H1 (cell line): ENCODE measurements around the gene SEMA3D. TPM values are rescaled to one million over a fixed set of nuclear protein-coding genes. Genes with fewer than 3 reads are reported as not detected.
"Not testable (repeated sequence)": the region's sequence is repeated elsewhere in the genome, so short reads cannot be mapped to it uniquely, and the experiment has no call there.

ENCODE experiments used
- CTCF ChIA-PET: fragments of 300-600 bp; sonication (Branson Sonifier 250); formaldehyde crosslinking; loops from one replicate; lab custom pipeline; 2021; ENCODE audit not compliant: partially characterized antibody; lab: Charles Lee
- POLR2A ChIA-PET: fragments of 300-600 bp; sonication (Branson Sonifier 250); formaldehyde crosslinking; loops from one replicate; lab custom pipeline; 2021; ENCODE audit warnings: inconsistent platforms; ENCODE audit not compliant: partially characterized antibody; lab: Charles Lee
- DNase-seq, 2 experiments: peaks; one replicate each; pipeline versions ENCODE4 v3.0.0 to v3.0.0-alpha.2; 2010 to 2022; ENCODE audit warnings: low spot score in 2 of 2, low read depth in 1 of 2, mixed read lengths in 1 of 2
- FAIRE-seq: peaks from 2 replicates; lab custom pipeline; 2011; peaks lifted over from hg19 to GRCh38; lab: Jason Lieb, UNC
- H2AFZ ChIP-seq: 2 replicates; pipeline ENCODE4 v1.8.1; 2012; ENCODE audit warnings: low read length, inconsistent platforms
- H2AK5ac ChIP-seq: 2 replicates; pipeline ENCODE4 v1.6.1; 2013; ENCODE audit warnings: low read depth, low read length
- H2BK120ac ChIP-seq: replicated peaks from 2 replicates; pipeline ENCODE3; 2013; ENCODE audit warnings: low read depth, low read length, inconsistent platforms
- H2BK12ac ChIP-seq: 2 replicates; pipeline ENCODE4 v1.6.1; 2013; ENCODE audit warnings: low read depth, low read length
- H2BK15ac ChIP-seq: 2 replicates; pipeline ENCODE4 v1.6.1; 2013; ENCODE audit warnings: low read length
- H2BK20ac ChIP-seq: 2 replicates; pipeline ENCODE4 v1.6.1; 2013; ENCODE audit warnings: low read length
- H2BK5ac ChIP-seq: 2 replicates; pipeline ENCODE4 v1.6.1; 2013; ENCODE audit warnings: low read depth, low read length
- H3K14ac ChIP-seq: 2 replicates; pipeline ENCODE4 v1.6.1; 2013; ENCODE audit warnings: inconsistent platforms; ENCODE audit not compliant: insufficient read length
- H3K18ac ChIP-seq: 2 replicates; pipeline ENCODE4 v1.6.1; 2013; ENCODE audit warnings: low read length; ENCODE audit errors: extremely low read depth
- H3K23ac ChIP-seq: 2 replicates; pipeline ENCODE4 v1.6.1; 2013; ENCODE audit warnings: inconsistent platforms; ENCODE audit not compliant: insufficient read length
- H3K23me2 ChIP-seq: 2 replicates; pipeline ENCODE4 v1.6.1; 2013; ENCODE audit warnings: low read depth, low read length
- H3K27ac ChIP-seq: 2 replicates; pipeline ENCODE4 v1.6.1; 2011; ENCODE audit warnings: low read depth, low read length, inconsistent platforms
- H3K27me3 ChIP-seq, 4 experiments: replicated peaks in 1 of 4; 1 replicate in 1 of 4; 2 replicates in 3 of 4; pipeline versions ENCODE4 v1.6.1 to v1.8.1; 2011 to 2013; ENCODE audit warnings: low read length in 3 of 4, mild to moderate bottlenecking in 3 of 4, inconsistent platforms in 2 of 4, mixed read lengths in 2 of 4, moderate library complexity in 1 of 4; ENCODE audit not compliant: control insufficient read depth in 3 of 4, insufficient read depth in 3 of 4; ENCODE audit errors: extremely low read depth in 1 of 4
- H3K36me3 ChIP-seq, 4 experiments: 2 replicates each; pipeline versions ENCODE4 v1.6.1 to v1.8.1; 2011 to 2013; ENCODE audit warnings: mild to moderate bottlenecking in 4 of 4, low read length in 3 of 4, moderate library complexity in 2 of 4, control low read depth in 1 of 4, inconsistent platforms in 1 of 4; ENCODE audit not compliant: insufficient read depth in 4 of 4, control insufficient read depth in 2 of 4
- H3K4ac ChIP-seq: replicated peaks from 2 replicates; pipeline ENCODE3; 2013; ENCODE audit warnings: low read length, low read depth, mixed read lengths, inconsistent platforms; ENCODE audit not compliant: insufficient read length
- H3K4me1 ChIP-seq, 4 experiments: replicated peaks in 1 of 4; 1 replicate in 1 of 4; 2 replicates in 3 of 4; pipeline versions ENCODE4 v1.6.1 to v1.8.1; 2011 to 2013; ENCODE audit warnings: low read length in 3 of 4, inconsistent platforms in 2 of 4, mixed read lengths in 1 of 4; ENCODE audit not compliant: insufficient read depth in 4 of 4, control insufficient read depth in 3 of 4
- H3K4me2 ChIP-seq, 2 experiments: 2 replicates each; pipeline versions ENCODE4 v1.6.1 to v1.8.1; 2011 to 2013; ENCODE audit warnings: low read depth in 2 of 2, low read length in 2 of 2, control low read depth in 1 of 2, inconsistent platforms in 1 of 2, mild to moderate bottlenecking in 1 of 2; ENCODE audit not compliant: insufficient read depth in 1 of 2
- H3K4me3 ChIP-seq, 4 experiments: fragments of 200-600, 300-600 bp in 1 of 4; sonication (generic), shearing (Covaris generic), sonication (Bioruptor Twin) in 1 of 4; 2 replicates each; pipeline versions ENCODE4 v1.5.1 to v1.8.1; 2011 to 2016; ENCODE audit warnings: low read length in 4 of 4, low read depth in 3 of 4, control low read depth in 2 of 4, inconsistent platforms in 2 of 4, mild to moderate bottlenecking in 2 of 4, mixed read lengths in 1 of 4, moderate library complexity in 1 of 4; ENCODE audit not compliant: insufficient read depth in 2 of 4; ENCODE audit errors: extremely low read depth in 1 of 4
- H3K56ac ChIP-seq: replicated peaks from 2 replicates; pipeline ENCODE3; 2013; ENCODE audit warnings: low read depth, mild to moderate bottlenecking, mixed read lengths, low read length, inconsistent platforms; ENCODE audit not compliant: insufficient read length
- H3K79me1 ChIP-seq: 2 replicates; pipeline ENCODE4 v1.6.1; 2013; ENCODE audit warnings: low read depth, low read length, control low read depth
- H3K79me2 ChIP-seq, 2 experiments: 2 replicates each; pipeline versions ENCODE4 v1.6.1 to v1.8.1; 2012 to 2013; ENCODE audit warnings: low read length in 2 of 2, mild to moderate bottlenecking in 2 of 2, inconsistent platforms in 1 of 2; ENCODE audit not compliant: insufficient read depth in 2 of 2, control insufficient read depth in 1 of 2
- H3K9ac ChIP-seq, 4 experiments: replicated peaks in 1 of 4; 1 replicate in 1 of 4; 2 replicates in 3 of 4; pipeline versions ENCODE4 v1.6.1 to v1.8.1; 2011 to 2013; ENCODE audit warnings: low read depth in 3 of 4, low read length in 3 of 4, control low read depth in 2 of 4, mild to moderate bottlenecking in 2 of 4, moderate library complexity in 2 of 4, inconsistent platforms in 1 of 4; ENCODE audit errors: extremely low read depth in 1 of 4
- H3K9me3 ChIP-seq, 2 experiments: 2 replicates each; pipeline versions ENCODE4 v1.6.1 to v1.8.1; 2012 to 2013; ENCODE audit warnings: mild to moderate bottlenecking in 2 of 2, moderate library complexity in 2 of 2, control low read depth in 1 of 2, inconsistent platforms in 1 of 2, low read depth in 1 of 2, low read length in 1 of 2, mixed read lengths in 1 of 2; ENCODE audit not compliant: insufficient read depth in 2 of 2
- H4K20me1 ChIP-seq, 2 experiments: replicated peaks in 1 of 2; 2 replicates each; pipeline versions ENCODE3 to v1.8.1; 2011 to 2013; ENCODE audit warnings: inconsistent platforms in 2 of 2, low read length in 2 of 2, mild to moderate bottlenecking in 1 of 2; ENCODE audit not compliant: insufficient read depth in 2 of 2, control insufficient read depth in 1 of 2
- H4K5ac ChIP-seq: 2 replicates; pipeline ENCODE4 v1.6.1; 2013; ENCODE audit warnings: low read length, low read depth, mixed read lengths, inconsistent platforms; ENCODE audit not compliant: insufficient read length
- H4K8ac ChIP-seq: 2 replicates; pipeline ENCODE4 v1.8.0; 2013; ENCODE audit warnings: mild to moderate bottlenecking, moderate library complexity, low read length, inconsistent platforms; ENCODE audit not compliant: insufficient read depth; ENCODE audit errors: extremely low read depth
- H4K91ac ChIP-seq: replicated peaks from 2 replicates; pipeline ENCODE3; 2013; ENCODE audit warnings: low read length, mixed read lengths, inconsistent platforms; ENCODE audit not compliant: insufficient read length
- CBX8 ChIP-seq: fragments of 300-800, 300-1000 bp; sonication (generic); IDR thresholded peaks from 2 replicates; pipeline ENCODE4 v1.7.1; 2016; ENCODE audit warnings: low read depth, low read length, borderline replicate concordance
- WGBS, 2 experiments: shearing (Covaris generic) in 1 of 2; methylation state at CpG; one replicate each; pipeline versions ENCODE4 v1.1.6 to v1.1.7; 2013 to 2015; ENCODE audit warnings: low lambda C conversion rate in 2 of 2, mixed read lengths in 2 of 2, inconsistent platforms in 1 of 2, low coverage in 1 of 2, missing lambda C conversion rate in 1 of 2; ENCODE audit not compliant: insufficient replicate concordance in 2 of 2, insufficient coverage in 1 of 2, insufficient read length in 1 of 2; ENCODE audit errors: extremely low coverage in 1 of 2, missing lambda C conversion rate in 1 of 2; 5-methylcytosine and 5-hydroxymethylcytosine counted together
- polyA plus RNA-seq, 7 experiments: library from polyadenylated mRNA; depleted of rRNA in 3 of 7; stranded (reverse) in 5 of 7; unstranded in 2 of 7; fragments of >200 nt in 5 of 7; fragments of 200-250 nt in 2 of 7; gene quantifications; 1 replicate in 5 of 7; 2 replicates in 1 of 7; 4 replicates in 1 of 7; pipeline versions ENCODE4 v1.2.1 to v1.2.3, GENCODE V29; 2011 to 2013; ENCODE audit warnings: missing spikeins in 2 of 7, mixed read lengths in 2 of 7
- total RNA-seq: library from RNA; stranded (reverse); fragmentation: NEBNext Ultra II Directional; extraction: Animal tissue kit (Norgen Biotek cat#: 25700); gene quantifications from 2 replicates; pipeline ENCODE4 v1.2.1, GENCODE V29; 2021

Gene SEMA3D
- total and polyA plus RNA-seq, 2 of the 8 experiments (the other 6 are each of a cell fraction or from before 2014, with no cell fraction given), result 1.6 to 3.5 TPM

DNA sequence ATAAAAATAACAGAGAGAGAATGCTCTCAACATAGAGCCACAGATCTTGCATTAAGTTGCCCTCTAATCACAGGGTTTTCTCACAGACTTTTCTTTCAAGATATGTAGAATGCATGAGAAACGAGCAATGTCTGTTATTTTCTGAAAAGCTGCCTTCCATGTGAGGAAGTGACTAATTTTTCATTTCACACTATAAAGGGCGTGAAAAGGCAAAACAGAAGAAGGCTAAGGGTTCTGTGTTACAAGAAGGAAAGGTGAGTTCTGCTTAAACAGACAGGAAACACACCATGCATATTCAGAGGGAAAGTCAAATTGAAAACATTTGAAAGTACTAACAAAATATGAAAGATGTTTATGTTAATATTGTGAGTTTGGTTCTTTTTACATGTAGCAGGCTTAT, 189.2 kb downstream of the SEMA3D start:
- H3K79me1 ChIP-seq, result no peaks in the 10 kb centered on the region
- H3K4me1 ChIP-seq, result peaks cover 0 to 12% (median 4%) of the 10 kb centered on the region in 4 experiments; a peak in 4 of 7 replicates
- no peak overlapping the region for H3K27ac ChIP-seq
- CTCF ChIA-PET, result interaction anchor here (0.6 to 1.6 kb wide), 3 partner anchors 14 to 1062 kb away, joined by 3 to 8 read pairs (median 3); no protein-coding TSS in a partner anchor
- no peak for TF ChIP-seq CBX8
- TF ChIP-seq, all 59 proteins: peak for 0
- no peaks in the 10 kb centered on the region for H3K79me2 ChIP-seq
- FAIRE-seq (no peak), DNase-seq (no peak)
- no peak overlapping the region for H3K4ac ChIP-seq
- no peak overlapping the region for H3K9ac ChIP-seq
- no peak overlapping the region for H2AFZ ChIP-seq
- H2AK5ac ChIP-seq, result no peak overlapping the region
- H4K8ac ChIP-seq, result no peak overlapping the region
- H4K5ac ChIP-seq, result no peak overlapping the region
- no peak overlapping the region for H3K56ac ChIP-seq
- no peak overlapping the region for H2BK15ac ChIP-seq
- WGBS, 2 experiments, result 85% methylated on average over 2 of the region's 2 CpGs; no CpG with 5 or more reads in 1 of the 2 experiments
- H2BK5ac ChIP-seq, result no peak overlapping the region
- no peaks in the 10 kb centered on the region for H3K23me2 ChIP-seq
- H4K91ac ChIP-seq, result no peak overlapping the region
- peaks cover 0 to 5% of the 10 kb centered on the region in 2 experiments; a peak in 2 of 4 replicates for H3K9me3 ChIP-seq
- no peaks in the 10 kb centered on the region for H3K27me3 ChIP-seq
- no peak overlapping the region for H3K18ac ChIP-seq
- no peak overlapping the region for H3K23ac ChIP-seq
- no peaks in the 10 kb centered on the region for H4K20me1 ChIP-seq
- H2BK120ac ChIP-seq, result no peak overlapping the region
- no peak overlapping the region for H3K4me3 ChIP-seq
- H3K36me3 ChIP-seq, result no peaks in the 10 kb centered on the region
- POLR2A ChIA-PET, result no interaction called here
- H2BK12ac ChIP-seq, result no peak overlapping the region
- no peak overlapping the region for H3K14ac ChIP-seq
- no peak overlapping the region for H2BK20ac ChIP-seq
- H3K4me2 ChIP-seq, result no peak overlapping the region

GRCh38 chr7:84992954-84993353, 193.9 kb downstream of the SEMA3D start:
- H2BK20ac ChIP-seq, H2BK5ac ChIP-seq, H4K5ac ChIP-seq, H3K79me2 ChIP-seq, H3K23me2 ChIP-seq, H2AK5ac ChIP-seq, H2BK12ac ChIP-seq, H4K20me1 ChIP-seq, DNase-seq, H3K4me3 ChIP-seq, H3K56ac ChIP-seq, H4K8ac ChIP-seq, H3K27me3 ChIP-seq, H2BK120ac ChIP-seq, H3K36me3 ChIP-seq, H3K9ac ChIP-seq, FAIRE-seq, H2AFZ ChIP-seq, POLR2A ChIA-PET, H3K23ac ChIP-seq, H3K14ac ChIP-seq, H3K4me2 ChIP-seq, H3K27ac ChIP-seq, H3K79me1 ChIP-seq, H2BK15ac ChIP-seq, H3K4ac ChIP-seq, H4K91ac ChIP-seq, H3K4me1 ChIP-seq, H3K18ac ChIP-seq, H3K9me3 ChIP-seq: not testable (repeated sequence)
- CTCF ChIA-PET, result interaction anchor here (1.3 kb wide), 1 partner anchor 9 kb away, joined by 4 read pairs; no protein-coding TSS in a partner anchor
- WGBS, 2 experiments, result 95% methylated on average over 7 of the region's 9 CpGs; no CpG with 5 or more reads in 1 of the 2 experiments
